Lower leg skin (tissue), 3 donors: ENCODE measurements around the gene INTS14.

Experiments
- POLR2A ChIP-seq, 2 donors: fragments of 450-650 bp; IDR thresholded peaks; one replicate each; pipeline ENCODE4 v1.6.1; 2016 to 2017; ENCODE audit warnings: antibody characterized with exemption in 2 of 2, mild to moderate bottlenecking in 1 of 2, moderate library complexity in 1 of 2
- TF ChIP-seq, protein P1 (sequence below), 3 donors: fragments of 450-650 bp; IDR thresholded peaks; one replicate each; pipeline ENCODE4 v1.5.1; 2016; ENCODE audit warnings: antibody characterized with exemption in 3 of 3, mild to moderate bottlenecking in 3 of 3, moderate library complexity in 2 of 3

DNA sequence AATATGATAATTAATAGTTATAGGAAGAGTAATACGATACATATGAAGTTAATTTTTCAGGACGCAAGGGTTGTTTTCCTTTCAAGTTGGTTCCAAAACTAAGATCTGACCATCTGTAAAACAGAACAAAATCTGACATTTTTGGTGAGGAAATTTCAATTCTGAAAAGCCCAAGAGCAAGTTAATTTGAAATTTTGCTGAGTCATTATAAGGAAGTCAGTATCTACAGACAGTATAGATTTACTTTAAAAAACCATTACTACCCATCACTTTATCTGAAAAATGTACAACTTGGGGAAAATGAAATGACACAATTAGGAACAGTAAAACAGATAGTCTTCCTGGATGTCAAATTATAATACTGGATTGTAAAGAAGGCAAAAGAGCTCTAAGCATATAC lies 12.5 kb downstream of the INTS14 start:
- TF ChIP-seq, protein P1, sequence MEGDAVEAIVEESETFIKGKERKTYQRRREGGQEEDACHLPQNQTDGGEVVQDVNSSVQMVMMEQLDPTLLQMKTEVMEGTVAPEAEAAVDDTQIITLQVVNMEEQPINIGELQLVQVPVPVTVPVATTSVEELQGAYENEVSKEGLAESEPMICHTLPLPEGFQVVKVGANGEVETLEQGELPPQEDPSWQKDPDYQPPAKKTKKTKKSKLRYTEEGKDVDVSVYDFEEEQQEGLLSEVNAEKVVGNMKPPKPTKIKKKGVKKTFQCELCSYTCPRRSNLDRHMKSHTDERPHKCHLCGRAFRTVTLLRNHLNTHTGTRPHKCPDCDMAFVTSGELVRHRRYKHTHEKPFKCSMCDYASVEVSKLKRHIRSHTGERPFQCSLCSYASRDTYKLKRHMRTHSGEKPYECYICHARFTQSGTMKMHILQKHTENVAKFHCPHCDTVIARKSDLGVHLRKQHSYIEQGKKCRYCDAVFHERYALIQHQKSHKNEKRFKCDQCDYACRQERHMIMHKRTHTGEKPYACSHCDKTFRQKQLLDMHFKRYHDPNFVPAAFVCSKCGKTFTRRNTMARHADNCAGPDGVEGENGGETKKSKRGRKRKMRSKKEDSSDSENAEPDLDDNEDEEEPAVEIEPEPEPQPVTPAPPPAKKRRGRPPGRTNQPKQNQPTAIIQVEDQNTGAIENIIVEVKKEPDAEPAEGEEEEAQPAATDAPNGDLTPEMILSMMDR (IDR thresholded peaks at IDR 0.05): no peak
- no peak for TF ChIP-seq POLR2A (IDR thresholded peaks at IDR 0.05)
